Hepatocyte (in vitro differentiated cells): ENCODE measurements around the gene LRMDA.

ENCODE experiments used
- CTCF ChIP-seq: fragments of 200-600 bp; sonication (generic); IDR thresholded peaks from 2 replicates; pipeline ENCODE4 v1.5.1; 2016; ENCODE audit warnings: antibody characterized with exemption, mild to moderate bottlenecking; ENCODE audit not compliant: poor library complexity
- EZH2 ChIP-seq: fragments of 200-600 bp; sonication (generic); IDR thresholded peaks from 2 replicates; pipeline ENCODE4 v1.6.1; 2016; ENCODE audit warnings: antibody characterized with exemption, mild to moderate bottlenecking, borderline replicate concordance

DNA sequence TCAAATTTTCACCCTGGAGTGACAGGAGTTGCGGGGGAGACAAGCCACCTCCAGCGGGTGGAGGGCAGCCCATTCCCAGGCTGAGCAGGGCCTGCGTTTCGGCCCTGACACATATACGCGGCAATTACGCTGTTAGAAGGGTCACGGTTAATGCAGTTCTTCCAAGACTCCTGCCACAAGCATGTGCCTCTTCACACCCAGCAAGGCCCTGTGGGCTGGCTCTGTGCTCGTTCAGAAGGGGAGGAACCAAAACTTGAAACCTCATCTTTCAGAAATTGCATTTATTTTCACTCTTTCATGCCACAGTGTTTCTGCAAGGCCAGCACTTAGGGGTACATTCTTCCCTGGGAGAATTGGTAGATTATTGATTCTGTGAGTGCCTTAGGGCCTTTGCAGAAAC lies 24.7 kb downstream of the LRMDA start:
- TF ChIP-seq EZH2 (no peak), CTCF (no peak)
